GM19351 (cell line): ENCODE data around the gene ACVRL1.

ENCODE experiments used
- ATAC-seq: cut with Tn5 transposase; IDR thresholded peaks from one replicate; pipeline ENCODE4 v1.9.1; 2021; ENCODE audit warnings: mild to moderate bottlenecking, moderate library complexity; ENCODE audit not compliant: unreplicated experiment

The ACVRL1 gene

DNA sequence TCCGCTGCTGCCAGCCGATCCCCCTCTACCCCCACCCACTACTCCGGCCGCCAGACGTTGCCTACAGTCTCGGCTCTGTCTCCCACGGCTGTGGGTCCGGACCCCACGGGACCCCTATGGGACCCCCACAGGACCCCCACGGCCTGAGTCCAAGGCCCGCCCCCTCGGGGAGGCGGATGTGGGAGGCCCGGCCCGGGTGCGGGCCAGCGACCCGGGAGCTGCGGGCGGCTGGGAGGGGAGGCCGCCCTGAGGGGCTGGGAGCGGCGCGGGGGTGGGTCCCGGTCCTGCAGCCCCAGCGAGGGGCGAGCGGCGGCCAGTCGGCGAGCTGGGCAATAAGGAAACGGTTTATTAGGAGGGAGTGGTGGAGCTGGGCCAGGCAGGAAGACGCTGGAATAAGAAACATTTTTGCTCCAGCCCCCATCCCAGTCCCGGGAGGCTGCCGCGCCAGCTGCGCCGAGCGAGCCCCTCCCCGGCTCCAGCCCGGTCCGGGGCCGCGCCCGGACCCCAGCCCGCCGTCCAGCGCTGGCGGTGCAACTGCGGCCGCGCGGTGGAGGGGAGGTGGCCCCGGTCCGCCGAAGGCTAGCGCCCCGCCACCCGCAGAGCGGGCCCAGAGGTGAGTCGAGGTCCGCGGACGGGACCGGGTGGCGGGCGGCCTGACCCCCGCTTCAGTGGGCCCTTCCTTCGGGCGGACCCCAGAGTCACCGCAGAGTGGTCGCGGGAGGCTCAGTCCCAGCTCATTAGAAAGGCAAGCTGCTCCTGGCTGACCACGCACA lies at the start of gene ACVRL1:
Gene ACVRL1 (plus strand): TSS at position 422 of the 773 bp plus-strand sequence. CDS start 4,971 bp downstream, outside the sequence.
- no peak for ATAC-seq

DNA sequence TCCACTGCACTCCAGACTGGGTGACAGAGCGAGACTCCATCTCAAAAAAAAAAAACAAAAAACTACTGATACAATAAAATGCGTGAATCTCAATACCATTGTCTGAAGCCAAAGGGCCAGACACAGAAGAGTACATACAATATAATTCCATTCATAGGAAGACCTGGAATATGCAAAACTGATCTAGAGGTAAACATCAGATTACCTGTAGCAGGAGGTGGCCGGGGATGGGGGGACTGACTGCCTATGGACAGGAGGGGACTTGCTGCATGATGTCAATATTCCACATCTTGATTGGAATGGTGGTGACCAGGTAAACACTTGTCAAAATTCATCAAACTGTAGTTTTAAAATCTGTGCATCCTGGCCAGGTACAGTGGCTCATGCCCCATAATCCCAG lies 46.3 kb upstream of the ACVRL1 start:
- ATAC-seq, result no peak

DNA sequence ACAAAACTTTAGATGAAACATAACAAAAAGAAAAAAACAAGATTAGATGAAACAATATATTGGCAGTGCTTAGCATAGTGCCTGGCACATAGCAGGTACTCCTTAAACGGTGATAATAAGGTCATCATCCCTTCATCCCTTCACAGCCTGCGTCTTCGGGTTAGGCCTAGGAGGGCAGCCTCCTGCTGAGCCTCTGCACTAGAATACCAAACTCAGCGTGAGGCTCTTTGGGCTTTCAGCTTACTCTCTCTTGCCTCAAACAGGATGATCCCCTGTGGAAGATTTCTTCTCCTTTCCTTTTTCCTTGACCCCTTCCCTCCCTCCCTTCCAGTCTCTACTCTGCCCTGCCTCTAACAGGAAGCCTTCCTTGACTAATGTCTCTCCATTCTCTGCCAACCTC lies 44.4 kb upstream of the ACVRL1 start:
- no peak for ATAC-seq

DNA sequence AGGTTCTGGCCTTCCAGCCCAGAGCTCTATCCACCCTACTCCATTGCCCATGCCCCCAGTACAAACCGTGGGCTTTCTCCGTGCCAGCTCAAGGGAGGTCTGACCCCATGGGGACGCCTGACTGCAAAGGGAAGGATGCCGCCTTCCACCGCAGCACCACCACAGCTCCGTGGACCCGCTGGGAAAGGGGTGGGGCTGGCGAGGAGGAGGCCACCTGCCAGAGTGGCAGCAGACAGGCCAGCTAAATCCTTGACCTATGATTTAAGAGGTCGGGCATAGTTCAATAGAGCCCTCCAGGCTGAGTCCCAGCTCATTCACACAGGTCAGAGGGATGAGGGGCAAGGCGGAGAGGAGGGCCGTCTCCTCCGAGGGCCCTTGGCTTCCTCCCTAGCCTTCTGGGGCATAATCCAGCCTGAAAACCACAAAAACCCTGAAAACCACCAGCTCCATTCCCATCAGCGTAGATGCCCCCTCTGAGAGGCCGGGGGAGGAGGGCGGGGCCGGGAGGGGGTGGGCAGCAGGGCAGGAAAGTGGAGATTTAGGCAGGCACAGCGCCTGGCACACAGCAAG lies 43.9 kb upstream of the ACVRL1 start:
- no peak for ATAC-seq

DNA sequence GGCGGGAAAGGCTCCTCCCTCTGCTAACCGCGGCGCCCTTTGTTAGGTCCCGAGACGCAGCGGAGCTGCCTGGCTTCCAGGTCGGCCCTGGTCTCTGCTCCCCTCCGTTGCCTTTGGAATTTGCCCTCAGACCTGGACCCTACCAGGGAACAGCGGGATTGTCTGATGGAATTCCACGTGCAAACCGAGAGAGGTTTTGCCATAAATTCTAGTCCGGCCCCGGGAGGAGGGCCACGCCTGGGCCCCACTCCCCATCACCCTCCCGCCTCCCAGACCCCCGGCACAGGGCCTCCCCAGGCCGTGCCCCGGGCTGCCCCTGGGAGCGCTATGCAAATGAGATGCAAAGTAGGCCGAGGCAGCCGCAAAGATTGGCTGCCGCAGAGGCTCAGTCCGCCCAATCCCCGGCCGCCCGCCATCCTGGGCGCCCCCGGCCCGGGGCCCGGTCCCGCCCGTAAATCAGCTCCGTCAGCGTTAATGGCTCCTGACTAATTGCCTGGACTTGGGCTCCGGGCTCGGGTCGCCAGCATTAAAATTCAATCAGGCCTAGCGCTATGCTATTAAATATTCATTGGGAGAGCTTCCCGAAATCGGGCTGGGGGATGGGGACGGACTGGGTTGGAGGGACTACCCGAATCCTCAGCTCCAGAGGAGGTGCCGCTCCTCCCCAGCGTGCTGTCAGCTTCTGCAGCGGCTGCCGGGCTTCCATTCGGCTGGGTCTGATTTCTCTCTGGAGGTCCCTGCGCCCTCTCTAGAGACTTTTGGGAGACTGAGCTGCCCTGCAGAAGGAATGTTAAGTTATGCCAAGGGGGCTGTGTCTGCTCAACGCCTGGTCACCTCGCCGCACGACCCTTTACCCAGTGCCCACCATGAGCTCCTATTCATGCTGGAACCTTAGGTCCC lies 43.1 kb upstream of the ACVRL1 start:
- no peak for ATAC-seq

GRCh38 chr12:51864833-51865670 lies 42.3 kb upstream of the ACVRL1 start:
- no peak for ATAC-seq

- ATAC-seq, result no peak
Measured at GRCh38 chr12:51865757-51866270, 41.5 kb upstream of the ACVRL1 start.

DNA sequence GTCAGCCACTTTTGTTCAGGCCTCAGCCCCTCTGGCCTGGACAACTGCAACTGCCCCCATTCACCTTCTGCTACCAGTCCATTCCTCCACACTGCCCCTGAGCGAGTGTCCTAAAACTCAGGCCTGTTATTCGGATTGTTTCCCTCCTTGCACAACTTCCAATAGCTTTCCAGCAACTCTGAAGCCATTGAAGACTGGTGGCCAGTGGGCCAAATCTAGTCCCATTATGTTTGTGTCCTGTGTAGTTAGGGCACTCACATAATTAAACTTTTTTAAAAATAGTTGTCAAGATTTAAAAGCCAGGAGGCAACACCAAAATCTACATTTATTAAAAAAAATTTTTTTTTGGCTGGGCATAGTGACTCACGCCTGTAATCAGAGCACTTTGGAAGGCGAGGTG lies 41.0 kb upstream of the ACVRL1 start:
- ATAC-seq, result no peak

DNA sequence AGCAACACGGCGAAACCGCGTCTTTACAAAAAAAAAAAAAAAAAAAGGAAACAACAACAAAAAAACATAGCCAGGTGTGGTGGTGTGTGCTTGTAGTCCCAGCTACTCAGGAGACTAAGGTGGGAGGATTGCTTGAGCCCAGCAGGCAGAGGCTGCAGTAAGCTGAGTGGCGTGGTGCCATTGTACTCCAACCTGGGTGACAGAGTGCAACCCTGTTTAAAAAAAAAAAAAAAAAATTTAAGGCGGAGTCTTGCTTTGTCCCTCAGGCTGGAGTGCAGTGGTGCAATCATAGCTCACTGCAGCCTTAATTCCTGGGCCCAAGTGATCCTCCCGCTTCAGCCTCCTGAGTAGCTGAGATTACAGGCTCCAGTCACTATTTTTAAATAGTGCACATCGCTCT lies 40.5 kb upstream of the ACVRL1 start:
- ATAC-seq, result no peak

DNA sequence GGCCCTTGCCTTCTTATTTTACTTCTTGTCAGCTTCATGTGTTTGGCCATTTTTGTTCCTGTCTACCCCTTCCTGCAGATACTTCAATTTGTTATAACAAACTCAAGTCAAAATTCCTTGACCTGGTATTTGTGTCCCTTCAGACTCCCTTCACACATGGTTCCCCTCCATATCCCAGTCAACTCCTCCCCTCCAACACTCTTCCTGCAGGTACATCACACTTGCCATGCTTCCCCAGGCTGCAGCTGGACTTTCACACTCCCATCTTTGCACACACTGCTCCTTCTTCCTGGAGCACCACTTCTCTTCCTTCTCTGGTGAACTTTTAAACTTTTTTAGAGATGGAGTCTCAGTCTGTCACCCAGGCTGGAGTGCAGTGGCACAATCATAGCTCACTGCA lies 39.9 kb upstream of the ACVRL1 start:
- ATAC-seq, result no peak

GRCh38 chr12:51867796-51868428 lies 39.4 kb upstream of the ACVRL1 start:
- ATAC-seq, result no peak

- no peak for ATAC-seq
Measured at GRCh38 chr12:51868821-51869495, 38.3 kb upstream of the ACVRL1 start.

- no peak for ATAC-seq
Measured at GRCh38 chr12:51869496-51869865, 37.8 kb upstream of the ACVRL1 start.

DNA sequence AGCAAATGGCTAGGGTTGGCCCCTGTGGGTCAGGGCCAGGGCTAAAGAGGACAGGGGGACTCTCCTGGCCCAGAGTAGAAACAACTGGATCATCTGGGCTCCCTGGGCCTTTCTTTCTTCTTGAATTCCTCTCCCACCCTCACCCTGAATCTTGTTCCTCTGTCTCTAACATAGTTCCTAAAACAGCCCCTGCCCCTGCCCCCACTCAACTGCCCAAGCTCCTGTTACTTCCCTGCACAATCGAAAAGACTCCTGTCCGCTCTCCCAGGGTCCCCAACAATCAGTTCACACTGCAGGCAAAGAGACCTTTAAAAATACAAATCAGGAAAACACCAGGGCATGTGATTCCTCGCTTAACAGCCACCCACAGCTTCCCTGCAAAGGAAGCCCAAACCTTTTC lies 37.4 kb upstream of the ACVRL1 start:
- no peak for ATAC-seq

GRCh38 chr12:51870504-51870903 lies 36.8 kb upstream of the ACVRL1 start:
- ATAC-seq, result no peak

GRCh38 chr12:51871126-51871525 lies 36.2 kb upstream of the ACVRL1 start:
- ATAC-seq, result no peak

DNA sequence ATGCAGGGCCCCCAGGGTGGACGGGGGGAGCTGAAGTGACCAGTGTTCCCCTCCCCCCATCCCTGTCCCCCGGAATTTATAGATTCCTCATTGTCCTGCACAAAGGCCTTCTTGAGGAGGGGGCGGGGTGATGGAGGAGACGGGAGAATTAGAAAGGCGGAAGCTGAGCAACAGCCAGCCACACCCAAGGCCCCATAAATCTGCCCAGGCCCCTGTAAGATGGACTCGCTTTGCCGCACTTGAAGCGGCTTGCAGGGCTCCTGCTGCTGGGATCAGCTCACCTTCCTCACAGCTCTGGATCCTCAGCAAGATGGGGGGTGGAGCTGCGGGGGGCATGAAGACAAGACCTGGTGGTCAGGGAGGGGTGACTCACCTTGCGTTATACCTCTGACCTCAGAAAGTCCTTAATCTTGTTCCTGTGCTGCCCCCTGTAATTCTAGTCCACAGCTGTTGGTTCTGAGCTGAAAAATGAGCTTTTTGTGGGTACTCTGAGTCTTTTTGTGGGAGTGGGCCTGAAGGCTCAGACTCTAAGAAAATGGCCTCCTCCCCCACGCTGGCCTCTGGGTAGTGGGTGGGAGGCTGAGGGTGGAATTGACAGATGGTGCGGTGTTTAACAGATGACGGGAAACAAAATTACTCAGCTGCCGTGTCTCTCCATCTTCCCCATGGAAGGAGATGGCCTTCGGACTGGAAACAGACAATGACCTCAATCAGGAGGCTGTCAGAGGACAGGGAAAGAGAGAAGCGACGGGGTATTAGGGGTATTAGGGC lies 35.2 kb upstream of the ACVRL1 start:
- no peak for ATAC-seq

GRCh38 chr12:51872689-51872981 lies 34.7 kb upstream of the ACVRL1 start:
- no peak for ATAC-seq
